ENCODE results near the gene TSPAN31.

DNA sequence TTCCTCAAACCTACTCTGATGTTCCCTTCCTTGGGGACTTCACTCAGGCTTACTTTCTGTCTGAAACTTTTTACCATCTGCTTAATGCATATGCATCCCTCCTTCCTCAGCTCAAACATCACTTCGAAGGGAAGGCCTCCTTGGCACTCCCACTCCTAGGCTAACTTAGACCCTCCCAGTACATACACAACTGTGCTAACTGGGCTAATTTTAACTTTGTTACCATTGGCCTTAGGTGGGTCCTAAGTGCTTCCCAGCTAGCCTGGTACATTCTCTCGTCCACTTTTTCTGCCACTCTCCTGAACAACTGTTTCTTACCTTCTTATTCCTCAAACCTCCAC is 31.4 kb downstream of the TSPAN31 start:
- TF ChIP-seq, protein P1, sequence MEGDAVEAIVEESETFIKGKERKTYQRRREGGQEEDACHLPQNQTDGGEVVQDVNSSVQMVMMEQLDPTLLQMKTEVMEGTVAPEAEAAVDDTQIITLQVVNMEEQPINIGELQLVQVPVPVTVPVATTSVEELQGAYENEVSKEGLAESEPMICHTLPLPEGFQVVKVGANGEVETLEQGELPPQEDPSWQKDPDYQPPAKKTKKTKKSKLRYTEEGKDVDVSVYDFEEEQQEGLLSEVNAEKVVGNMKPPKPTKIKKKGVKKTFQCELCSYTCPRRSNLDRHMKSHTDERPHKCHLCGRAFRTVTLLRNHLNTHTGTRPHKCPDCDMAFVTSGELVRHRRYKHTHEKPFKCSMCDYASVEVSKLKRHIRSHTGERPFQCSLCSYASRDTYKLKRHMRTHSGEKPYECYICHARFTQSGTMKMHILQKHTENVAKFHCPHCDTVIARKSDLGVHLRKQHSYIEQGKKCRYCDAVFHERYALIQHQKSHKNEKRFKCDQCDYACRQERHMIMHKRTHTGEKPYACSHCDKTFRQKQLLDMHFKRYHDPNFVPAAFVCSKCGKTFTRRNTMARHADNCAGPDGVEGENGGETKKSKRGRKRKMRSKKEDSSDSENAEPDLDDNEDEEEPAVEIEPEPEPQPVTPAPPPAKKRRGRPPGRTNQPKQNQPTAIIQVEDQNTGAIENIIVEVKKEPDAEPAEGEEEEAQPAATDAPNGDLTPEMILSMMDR (optimal IDR thresholded peaks at IDR 0.05 in 1 of 3, IDR thresholded peaks at IDR 0.05 in 1 of 3, conservative IDR thresholded peaks at IDR 0.05 in 1 of 3; ENCODE audit: extremely low read depth in 1 of 3, insufficient read depth in 2 of 3, low read length in 3 of 3) = no peak
- TF ChIP-seq EZH2 (IDR thresholded peaks at IDR 0.05; ENCODE audit: low read length) = no peak

All from keratinocyte (primary cell).